GM12874 (cell line): ENCODE results near the gene GIT2.

Experiments used
- TF ChIP-seq, protein P1 (sequence below): IDR thresholded peaks from 2 replicates; pipeline ENCODE4 v1.5.1; 2011; ENCODE audit warnings: low read depth, mild to moderate bottlenecking, control low read depth, low read length, moderate library complexity; ENCODE audit not compliant: insufficient read depth

GIT2 gene

DNA sequence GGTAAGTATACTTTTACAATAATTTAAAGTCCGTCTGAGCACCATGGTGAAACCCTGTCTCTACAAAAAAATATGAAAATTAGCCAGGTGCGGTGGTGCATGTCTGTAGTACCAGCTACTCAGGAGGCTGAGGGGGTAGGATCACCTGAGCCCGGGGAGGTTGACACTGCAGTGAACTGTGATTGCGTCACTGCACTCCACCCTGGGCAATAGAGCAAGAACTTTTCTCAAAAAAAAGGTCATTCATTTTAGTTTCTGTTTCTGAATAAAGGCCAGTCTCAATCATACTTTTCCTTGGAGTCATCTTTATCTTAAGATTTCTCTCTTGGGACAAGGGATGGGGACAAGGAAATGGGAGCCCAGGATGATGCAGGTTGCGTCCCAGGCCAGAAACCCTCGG is 16.0 kb upstream of the GIT2 start:
- TF ChIP-seq, protein P1, sequence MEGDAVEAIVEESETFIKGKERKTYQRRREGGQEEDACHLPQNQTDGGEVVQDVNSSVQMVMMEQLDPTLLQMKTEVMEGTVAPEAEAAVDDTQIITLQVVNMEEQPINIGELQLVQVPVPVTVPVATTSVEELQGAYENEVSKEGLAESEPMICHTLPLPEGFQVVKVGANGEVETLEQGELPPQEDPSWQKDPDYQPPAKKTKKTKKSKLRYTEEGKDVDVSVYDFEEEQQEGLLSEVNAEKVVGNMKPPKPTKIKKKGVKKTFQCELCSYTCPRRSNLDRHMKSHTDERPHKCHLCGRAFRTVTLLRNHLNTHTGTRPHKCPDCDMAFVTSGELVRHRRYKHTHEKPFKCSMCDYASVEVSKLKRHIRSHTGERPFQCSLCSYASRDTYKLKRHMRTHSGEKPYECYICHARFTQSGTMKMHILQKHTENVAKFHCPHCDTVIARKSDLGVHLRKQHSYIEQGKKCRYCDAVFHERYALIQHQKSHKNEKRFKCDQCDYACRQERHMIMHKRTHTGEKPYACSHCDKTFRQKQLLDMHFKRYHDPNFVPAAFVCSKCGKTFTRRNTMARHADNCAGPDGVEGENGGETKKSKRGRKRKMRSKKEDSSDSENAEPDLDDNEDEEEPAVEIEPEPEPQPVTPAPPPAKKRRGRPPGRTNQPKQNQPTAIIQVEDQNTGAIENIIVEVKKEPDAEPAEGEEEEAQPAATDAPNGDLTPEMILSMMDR, result no peak

- TF ChIP-seq, protein P1, result no peak
Observed at GRCh38 chr12:110010853-110011723, 14.9 kb upstream of the GIT2 start.

DNA sequence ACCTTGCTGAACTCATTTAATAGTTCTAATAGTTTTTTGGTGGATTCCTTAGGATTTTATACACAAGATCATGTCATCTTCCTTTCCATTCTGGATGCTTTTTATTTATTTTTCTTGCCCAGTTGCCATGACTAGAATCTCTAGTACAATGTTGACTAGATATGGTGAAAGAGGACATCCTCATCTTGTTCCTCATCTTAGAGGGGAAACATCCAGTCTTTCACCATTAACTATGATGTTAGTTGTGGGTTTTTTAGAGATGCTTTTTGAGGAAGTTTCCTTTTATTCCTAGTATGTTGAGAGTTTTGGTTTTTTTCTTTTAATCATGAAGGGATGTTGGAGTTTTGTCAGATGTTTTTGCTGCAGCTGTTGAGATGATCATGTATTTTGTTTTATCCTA is 11.7 kb upstream of the GIT2 start:
- TF ChIP-seq, protein P1, result no peak

GRCh38 chr12:110006115-110006514 is 9.9 kb upstream of the GIT2 start:
- TF ChIP-seq, protein P1, result no peak

DNA sequence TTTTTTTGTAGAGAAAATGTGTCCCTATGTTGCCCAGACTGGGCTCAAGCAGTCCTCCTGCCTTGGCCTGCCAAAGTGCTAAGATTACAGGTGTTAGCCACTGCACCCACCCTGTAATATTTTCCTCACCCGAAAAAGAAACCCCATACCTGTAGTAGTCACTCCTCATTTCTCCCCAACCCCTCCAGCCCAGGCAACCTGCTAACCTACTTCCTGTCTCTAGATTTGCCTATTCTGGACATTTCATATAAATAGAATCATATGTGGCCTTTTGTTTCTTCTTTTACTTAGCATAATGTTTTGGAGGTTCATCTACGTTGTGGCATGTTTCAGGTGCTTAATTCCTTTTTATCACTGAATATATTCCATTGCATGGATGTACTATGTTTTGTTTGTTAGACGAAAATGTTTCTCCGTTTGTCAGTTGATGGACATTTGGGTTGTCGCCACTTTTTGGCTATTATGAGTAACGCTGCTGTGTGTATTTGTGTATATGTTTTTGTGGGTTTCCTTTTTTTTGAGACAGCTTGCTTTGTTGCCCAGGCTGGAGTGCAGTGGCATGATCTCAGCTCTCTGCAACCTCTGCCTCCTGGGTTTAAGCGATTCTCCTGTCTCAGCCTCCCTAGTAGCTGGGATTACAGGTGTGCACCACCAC is 9.3 kb upstream of the GIT2 start:
- TF ChIP-seq, protein P1, result no peak

DNA sequence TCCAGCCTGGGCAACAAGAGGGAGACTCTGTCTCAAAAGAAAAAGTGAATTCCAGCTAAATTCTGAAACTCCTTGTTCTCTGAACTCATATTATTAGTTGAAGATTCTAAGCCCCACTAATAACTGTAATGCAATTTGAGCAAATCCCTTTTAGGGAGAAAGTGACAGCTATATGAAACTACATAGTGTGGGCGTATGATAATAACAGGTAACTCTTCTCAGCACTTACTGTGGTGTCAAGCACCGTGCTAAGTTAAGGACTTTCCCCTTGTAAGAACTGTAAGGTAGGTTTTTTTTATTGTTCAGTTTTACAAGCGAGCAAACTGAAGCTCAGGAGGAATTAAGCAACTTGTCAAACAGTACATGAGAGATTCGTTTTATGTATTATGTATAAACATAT is 8.4 kb upstream of the GIT2 start:
- TF ChIP-seq, protein P1, result no peak

- TF ChIP-seq, protein P1, result no peak
Observed at GRCh38 chr12:110002676-110003515, 6.7 kb upstream of the GIT2 start.
